Muscle of leg (tissue), 11 donors: ENCODE results near the gene TNIK. TPM values are rescaled to one million over a fixed set of nuclear protein-coding genes. Genes with fewer than 3 reads are reported as not detected.

ENCODE experiments used
- DNase-seq: peaks from one replicate; pipeline ENCODE4 v3.0.0; 2013
- H3K27ac ChIP-seq: one replicate; pipeline ENCODE4 v1.5.1; 2013; ENCODE audit warnings: mild to moderate bottlenecking, low read length, control low read depth
- H3K27me3 ChIP-seq: one replicate; pipeline ENCODE4 v1.6.1; 2013; ENCODE audit warnings: low read length; ENCODE audit not compliant: control insufficient read depth, insufficient read depth
- H3K36me3 ChIP-seq: one replicate; pipeline ENCODE4 v1.6.1; 2013; ENCODE audit warnings: low read length; ENCODE audit not compliant: control insufficient read depth, insufficient read depth
- H3K4me1 ChIP-seq: one replicate; pipeline ENCODE4 v1.6.1; 2013; ENCODE audit warnings: low read length; ENCODE audit not compliant: control insufficient read depth, insufficient read depth
- H3K4me3 ChIP-seq: one replicate; pipeline ENCODE4 v1.5.1; 2013; ENCODE audit warnings: low read length, control low read depth
- H3K9me3 ChIP-seq: replicated peaks from 2 replicates; pipeline ENCODE4 v1.6.1; 2013; ENCODE audit warnings: low read depth, low read length; ENCODE audit not compliant: control insufficient read depth
- WGBS: methylation state at CpG from one replicate; pipeline ENCODE4 v1.1.5; 2013; ENCODE audit warnings: missing lambda C conversion rate; ENCODE audit not compliant: insufficient coverage; 5-methylcytosine and 5-hydroxymethylcytosine counted together
- polyA plus RNA-seq, 8 donors: library from polyadenylated mRNA; unstranded; fragments of 120-200 nt; gene quantifications; one replicate each; pipeline versions ENCODE4 v1.2.1 to v1.2.3, GENCODE V29; 2013; ENCODE audit warnings: inconsistent platforms in 1 of 8, low replicate concordance in 1 of 8; ENCODE audit not compliant: insufficient read length in 8 of 8, insufficient read depth in 1 of 8
- total RNA-seq: library from RNA; stranded (reverse); fragments of 120-200 nt; gene quantifications from one replicate; pipeline ENCODE4 v1.2.4, GENCODE V29; 2013

TNIK gene
- total and polyA plus RNA-seq, 9 donors, result 26.1 to 46.0 (median 33.6) TPM

DNA sequence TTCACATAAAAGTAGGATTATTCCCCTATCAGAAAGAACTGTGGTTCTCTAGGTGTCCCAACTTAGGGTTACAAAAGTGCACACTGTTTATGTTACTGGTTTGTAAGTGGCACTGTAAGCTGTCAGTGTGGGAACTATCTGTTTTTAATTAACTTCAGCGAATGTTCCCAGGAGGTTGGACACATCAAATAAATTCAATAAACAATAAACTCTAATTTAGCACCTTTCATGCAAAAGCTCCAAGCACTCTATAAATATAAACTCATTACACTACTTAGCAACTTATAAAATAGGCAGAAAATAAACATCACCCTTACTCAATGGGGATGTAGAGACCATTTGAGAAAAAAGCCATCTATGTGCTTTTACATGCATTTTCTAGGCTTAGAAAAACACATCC, 265.2 kb downstream of the TNIK start:
- H3K4me3 ChIP-seq, result no peak overlapping the region
- H3K36me3 ChIP-seq, result no peaks in the 10 kb centered on the region
- no peak for DNase-seq
- H3K27ac ChIP-seq, result no peak overlapping the region
- whole genome bisulfite sequencing, result no CpG with 5 or more reads among the region's 1 CpG
- H3K27me3 ChIP-seq, result no peaks in the 10 kb centered on the region
- H3K4me1 ChIP-seq, result peaks cover 6% of the 10 kb centered on the region
- H3K9me3 ChIP-seq, result no peaks in the 10 kb centered on the region

DNA sequence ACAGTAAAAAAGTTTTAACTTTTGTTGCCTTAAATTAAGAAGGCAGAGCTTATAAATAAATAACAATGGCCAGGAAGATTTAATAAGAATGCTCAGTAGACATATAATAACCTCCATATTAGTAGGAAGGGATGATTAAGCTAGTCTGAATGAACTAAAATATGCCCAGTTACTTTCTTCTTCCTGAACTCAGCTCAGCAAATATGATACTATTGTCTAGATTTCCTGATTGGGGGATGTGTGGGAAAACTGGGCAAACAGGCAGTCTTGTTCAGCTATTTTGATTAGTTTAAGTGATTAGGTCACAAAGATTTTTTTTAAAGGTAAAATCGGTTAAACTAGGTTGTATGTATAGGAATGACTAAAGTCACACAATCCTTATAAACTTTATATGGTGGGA, 266.5 kb downstream of the TNIK start:
- no peaks in the 10 kb centered on the region for H3K36me3 ChIP-seq
- peaks cover 5% of the 10 kb centered on the region for H3K4me1 ChIP-seq
- H3K9me3 ChIP-seq, result no peaks in the 10 kb centered on the region
- no CpG with 5 or more reads among the region's 1 CpG for WGBS
- no peak overlapping the region for H3K4me3 ChIP-seq
- no peaks in the 10 kb centered on the region for H3K27me3 ChIP-seq
- no peak for DNase-seq
- no peak overlapping the region for H3K27ac ChIP-seq

- no peaks in the 10 kb centered on the region for H3K27me3 ChIP-seq
- no peak overlapping the region for H3K4me3 ChIP-seq
- 100% methylated on average over 1 of the region's 2 CpGs for WGBS
- H3K36me3 ChIP-seq, result no peaks in the 10 kb centered on the region
- H3K4me1 ChIP-seq, result peaks cover 4% of the 10 kb centered on the region
- H3K27ac ChIP-seq, result peak overlapping the region; percentile 43
- no peaks in the 10 kb centered on the region for H3K9me3 ChIP-seq
- peak; percentile 52 for DNase-seq
These were observed 267.9 kb downstream of the TNIK start for GRCh38 chr3:171192176-171192854.

DNA sequence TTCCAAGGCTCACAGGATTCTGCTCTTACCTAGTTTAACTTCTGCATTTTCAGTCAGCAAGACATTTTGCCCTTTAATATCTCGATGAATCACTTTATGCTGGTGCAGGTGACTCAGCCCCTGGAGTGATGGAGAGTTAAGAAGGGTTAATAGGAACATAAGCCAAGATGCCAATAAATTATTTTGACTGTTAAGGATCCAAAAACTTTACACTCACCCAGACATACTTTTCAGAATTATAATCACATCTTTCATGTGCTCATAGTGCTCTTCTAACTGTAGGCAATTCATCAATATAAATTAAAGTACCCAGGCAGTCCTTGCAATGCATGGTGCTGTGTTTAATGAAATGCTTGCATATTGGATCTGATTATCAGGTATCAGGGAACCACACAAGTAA, 269.5 kb downstream of the TNIK start:
- no CpG with 5 or more reads among the region's 1 CpG for WGBS
- H3K4me1 ChIP-seq, result peaks cover 4% of the 10 kb centered on the region
- no peak for DNase-seq
- H3K27ac ChIP-seq, result no peak overlapping the region
- no peaks in the 10 kb centered on the region for H3K36me3 ChIP-seq
- H3K4me3 ChIP-seq, result no peak overlapping the region
- no peaks in the 10 kb centered on the region for H3K27me3 ChIP-seq
- H3K9me3 ChIP-seq, result no peaks in the 10 kb centered on the region

DNA sequence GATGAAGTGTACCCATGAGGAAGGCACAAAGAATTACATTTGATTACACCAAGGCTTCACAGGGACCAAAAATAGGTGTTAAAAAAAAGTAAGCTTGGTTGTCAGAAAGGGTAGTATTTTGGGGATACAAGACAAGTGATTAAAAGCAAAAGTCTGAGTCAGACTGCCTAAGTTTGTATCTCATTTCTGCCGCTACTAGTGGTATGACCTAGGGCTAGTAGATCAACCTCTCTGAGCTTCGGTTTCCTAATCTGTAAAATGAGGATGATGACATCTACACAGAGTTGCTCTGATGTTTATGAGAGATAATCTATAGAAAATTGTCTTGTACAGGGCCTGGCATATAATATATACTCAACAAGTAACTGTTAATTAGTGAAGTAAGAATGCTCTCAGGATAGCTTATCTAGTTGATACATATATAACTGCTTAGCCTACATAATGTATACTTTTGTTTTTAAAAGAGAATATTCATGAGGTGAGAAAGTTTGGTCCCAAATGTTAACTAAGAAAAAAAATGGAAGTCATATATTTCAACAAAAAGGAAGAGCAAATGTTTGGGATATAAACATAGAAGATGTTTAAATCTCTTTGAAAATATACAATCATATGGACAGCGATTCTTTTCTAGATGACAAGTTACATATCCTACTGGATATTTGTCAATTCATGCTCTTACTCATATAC, 270.7 kb downstream of the TNIK start:
- WGBS, result 100% methylated on average over 2 of the region's 3 CpGs
- Histone ChIP-seq H3K4me1 (peaks cover 4% of the 10 kb centered on the region), H3K27me3 (no peaks in the 10 kb centered on the region), H3K4me3 (no peak overlapping the region), H3K9me3 (no peaks in the 10 kb centered on the region), H3K36me3 (no peaks in the 10 kb centered on the region), H3K27ac (no peak overlapping the region)
- no peak for DNase-seq

GRCh38 chr3:171187706-171188290, 272.4 kb downstream of the TNIK start:
- Histone ChIP-seq H3K27me3 (no peaks in the 10 kb centered on the region), H3K9me3 (no peaks in the 10 kb centered on the region), H3K27ac (no peak overlapping the region), H3K36me3 (no peaks in the 10 kb centered on the region), H3K4me3 (no peak overlapping the region), H3K4me1 (peaks cover 6% of the 10 kb centered on the region)
- peak; percentile 55 for DNase-seq
- 36% methylated on average over 2 of the region's 5 CpGs for WGBS

GRCh38 chr3:171186817-171187500, 273.2 kb downstream of the TNIK start:
- DNase-seq, result no peak
- no peak overlapping the region for H3K27ac ChIP-seq

DNA sequence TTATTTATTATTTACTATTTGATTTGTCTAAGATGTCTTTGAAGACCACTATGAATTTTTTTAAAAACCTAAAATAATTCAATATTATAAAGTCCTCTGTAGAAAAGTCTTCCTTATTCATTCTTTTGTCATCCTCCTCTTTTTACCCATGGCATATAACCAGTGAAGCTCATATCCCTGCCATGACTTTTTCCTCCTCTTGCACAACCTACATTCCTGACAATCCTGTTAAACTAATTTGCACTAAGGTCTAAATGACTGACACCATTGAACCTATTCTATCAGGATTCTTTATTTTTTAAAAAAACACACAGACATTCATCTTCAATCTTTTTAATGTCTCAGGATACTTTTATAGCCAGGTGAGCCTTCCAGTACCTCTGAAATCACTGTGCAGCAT, 273.8 kb downstream of the TNIK start:
- Histone ChIP-seq H3K27ac (no peak overlapping the region), H3K4me1 (peaks cover 4% of the 10 kb centered on the region), H3K27me3 (no peaks in the 10 kb centered on the region), H3K4me3 (no peak overlapping the region), H3K9me3 (no peaks in the 10 kb centered on the region), H3K36me3 (no peaks in the 10 kb centered on the region)
- no peak for DNase-seq

More at GRCh38 chr3:171186817-171187500, 273.2 kb downstream of the TNIK start:
- WGBS, result no CpG with 5 or more reads among the region's 3 CpGs
- Histone ChIP-seq H3K36me3 (no peaks in the 10 kb centered on the region), H3K27me3 (no peaks in the 10 kb centered on the region), H3K9me3 (no peaks in the 10 kb centered on the region), H3K4me1 (peaks cover 4% of the 10 kb centered on the region), H3K4me3 (no peak overlapping the region)

DNA sequence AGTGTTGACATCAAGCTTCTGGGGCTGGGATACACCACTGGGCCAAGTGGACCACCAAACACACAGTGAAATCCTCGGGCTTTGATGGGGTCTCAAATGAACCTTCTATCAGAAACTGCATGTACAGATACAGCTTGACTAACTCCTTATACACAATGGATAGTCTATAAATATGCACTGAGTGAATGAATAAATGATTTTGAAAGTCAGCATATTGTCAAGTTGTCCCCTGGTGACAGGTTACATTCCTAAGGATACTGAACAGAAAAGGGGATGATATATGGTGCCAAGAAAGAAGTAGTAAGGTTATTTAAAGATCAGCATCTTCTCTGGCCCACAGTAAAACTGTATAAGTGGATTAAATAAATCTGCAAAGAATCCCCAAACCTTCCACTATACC, 274.2 kb downstream of the TNIK start:
- H3K4me3 ChIP-seq, result no peak overlapping the region
- H3K36me3 ChIP-seq, result no peaks in the 10 kb centered on the region
- no peak overlapping the region for H3K27ac ChIP-seq
- no peak for DNase-seq
- H3K4me1 ChIP-seq, result peaks cover 4% of the 10 kb centered on the region
- no peaks in the 10 kb centered on the region for H3K27me3 ChIP-seq
- WGBS, result no CpG with 5 or more reads among the region's 1 CpG
- H3K9me3 ChIP-seq, result no peaks in the 10 kb centered on the region

DNA sequence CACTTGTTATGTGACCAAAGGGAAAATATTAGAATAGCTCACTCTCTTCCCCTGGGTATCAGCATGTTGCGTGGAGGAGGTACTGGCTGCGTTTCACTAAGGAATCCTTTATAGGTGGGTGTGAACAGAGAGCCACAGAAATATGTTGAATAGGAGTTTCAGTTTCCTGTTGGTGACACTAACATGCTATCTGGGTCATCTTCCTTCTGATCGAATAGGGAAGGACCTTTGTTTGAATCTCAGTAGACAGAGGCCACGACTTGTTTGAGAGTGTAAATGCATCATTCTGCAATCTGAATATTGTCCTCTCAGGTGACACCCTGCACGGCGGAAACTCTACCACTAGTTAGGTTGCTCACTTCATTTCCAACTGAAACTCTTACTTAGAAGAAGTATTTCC, 275.8 kb downstream of the TNIK start:
- Histone ChIP-seq H3K9me3 (no peaks in the 10 kb centered on the region), H3K27ac (no peak overlapping the region), H3K27me3 (no peaks in the 10 kb centered on the region), H3K36me3 (no peaks in the 10 kb centered on the region), H3K4me3 (no peak overlapping the region), H3K4me1 (peaks cover 4% of the 10 kb centered on the region)
- no peak for DNase-seq
- WGBS, result 60% methylated on average over 4 of the region's 6 CpGs
